Measurements from ENCODE around the gene MDC1. TPM values are rescaled to one million over a fixed set of nuclear protein-coding genes. Genes with fewer than 3 reads are reported as not detected.
A peak's percentile ranks its signal among the peaks of the same experiment; 100 is the strongest.
"Not testable (repeated sequence)": the region's sequence is repeated elsewhere in the genome, so short reads cannot be mapped to it uniquely, and the experiment has no call there.

Gene MDC1
- total RNA-seq (10 to 100 TPM; 20.7 to 26.6 (median 24.2) TPM), polyA plus RNA-seq (11.1 TPM)
- long read RNA-seq, donor 1, partial matches to known transcripts: 7 of 11 reads
- long read RNA-seq, donor 1, other reads (novel, unspliced or antisense): 3 of 11 reads
- long read RNA-seq, donor 2, partial matches to known transcripts: 1 of 2 reads
- long read RNA-seq, donor 2, other reads (novel, unspliced or antisense): 1 of 2 reads
- long read RNA-seq, donor 3, partial matches to known transcripts: 10 of 14 reads
- long read RNA-seq, donor 3, other reads (novel, unspliced or antisense): 2 of 14 reads
- long read RNA-seq, donor 4, partial matches to known transcripts: 1 of 2 reads
- long read RNA-seq, donor 4, other reads (novel, unspliced or antisense): 1 of 2 reads

GRCh38 chr6:30717129-30717844 is at the start of gene MDC1:
Gene MDC1 (minus strand): TSS chr6:30717281. CDS start chr6:30715175, 2,106 bp downstream.
- Histone ChIP-seq H3K9me3 (ENCODE audit: control insufficient read depth, low read length) (no peaks in the 10 kb centered on the region), H3K4me3 (ENCODE audit: low read length) (peak within 1 kb of the TSS; percentile 91), H3K27ac (ENCODE audit: low read length) (peak within 1 kb of the TSS; percentile 98), H3K4me1 (ENCODE audit: control insufficient read depth, insufficient read depth, low read length) (peaks cover 3% of the 10 kb centered on the region), H3K27me3 (ENCODE audit: control insufficient read depth, insufficient read depth) (no peaks in the 10 kb centered on the region)
- intact Hi-C loops (cut with DNase I): loop anchor here in 1 of 4 donors (2.0 kb wide), 1 partner anchor 22 kb away; no protein-coding TSS in a partner anchor
- DNase-seq (peak; percentile 100), ATAC-seq (peak; percentile 88 to 92)
- under 1% methylated on average over 48 of the region's 48 CpGs for WGBS

GRCh38 chr6:30766461-30767157 is 49.5 kb upstream of the MDC1 start:
- H3K27me3 ChIP-seq (ENCODE audit: control insufficient read depth, insufficient read depth): no peaks in the 10 kb centered on the region
- peaks cover 17% of the 10 kb centered on the region for H3K4me1 ChIP-seq (ENCODE audit: control insufficient read depth, insufficient read depth, low read length)
- intact Hi-C loops (cut with DNase I): no loop called here
- peak overlapping the region; percentile 32 for H3K27ac ChIP-seq (ENCODE audit: low read length)
- ATAC-seq: peak; percentile 44 to 51
- DNase-seq: peak; percentile 46 to 77 (median 71)
- no peak overlapping the region for H3K4me3 ChIP-seq (ENCODE audit: low read length)
- no peaks in the 10 kb centered on the region for H3K9me3 ChIP-seq (ENCODE audit: control insufficient read depth, low read length)
- 77% methylated on average over 6 of the region's 6 CpGs for WGBS

- 65% methylated on average over 1 of the region's 1 CpG for WGBS
- DNase-seq; H3K27ac ChIP-seq (ENCODE audit: low read length); H3K27me3 ChIP-seq (ENCODE audit: control insufficient read depth, insufficient read depth); intact Hi-C loops (cut with DNase I); H3K9me3 ChIP-seq (ENCODE audit: control insufficient read depth, low read length); H3K4me3 ChIP-seq (ENCODE audit: low read length); ATAC-seq: not testable (repeated sequence)
- peaks cover 17% of the 10 kb centered on the region for H3K4me1 ChIP-seq (ENCODE audit: control insufficient read depth, insufficient read depth, low read length)
These were observed 48.4 kb upstream of the MDC1 start for GRCh38 chr6:30765495-30765894.

GRCh38 chr6:30764490-30765043 is 47.5 kb upstream of the MDC1 start:
- DNase-seq; H3K27me3 ChIP-seq (ENCODE audit: control insufficient read depth, insufficient read depth); intact Hi-C loops (cut with DNase I); H3K9me3 ChIP-seq (ENCODE audit: control insufficient read depth, low read length); H3K27ac ChIP-seq (ENCODE audit: low read length); H3K4me3 ChIP-seq (ENCODE audit: low read length); ATAC-seq: not testable (repeated sequence)
- H3K4me1 ChIP-seq (ENCODE audit: control insufficient read depth, insufficient read depth, low read length): peaks cover 21% of the 10 kb centered on the region
- WGBS: 52% methylated on average over 13 of the region's 13 CpGs

- intact Hi-C loops (cut with DNase I): no loop called here
- WGBS: 47% methylated on average over 8 of the region's 8 CpGs
- Histone ChIP-seq H3K27me3 (ENCODE audit: control insufficient read depth, insufficient read depth) (no peaks in the 10 kb centered on the region), H3K9me3 (ENCODE audit: control insufficient read depth, low read length) (no peaks in the 10 kb centered on the region), H3K27ac (ENCODE audit: low read length) (peak overlapping the region; percentile 74), H3K4me1 (ENCODE audit: control insufficient read depth, insufficient read depth, low read length) (peaks cover 17% of the 10 kb centered on the region), H3K4me3 (ENCODE audit: low read length) (no peak overlapping the region)
- DNase-seq (no peak), ATAC-seq (peak; percentile 77 to 86)
These were observed 46.8 kb upstream of the MDC1 start for GRCh38 chr6:30763618-30764489.

GRCh38 chr6:30763155-30763617 is 46.1 kb upstream of the MDC1 start:
- intact Hi-C loops (cut with DNase I): no loop called here
- no peak overlapping the region for H3K4me3 ChIP-seq (ENCODE audit: low read length)
- H3K27ac ChIP-seq (ENCODE audit: low read length): no peak overlapping the region
- no peak for DNase-seq
- H3K4me1 ChIP-seq (ENCODE audit: control insufficient read depth, insufficient read depth, low read length): peaks cover 17% of the 10 kb centered on the region
- H3K9me3 ChIP-seq (ENCODE audit: control insufficient read depth, low read length): no peaks in the 10 kb centered on the region
- WGBS: 94% methylated on average over 1 of the region's 1 CpG
- ATAC-seq: no peak
- no peaks in the 10 kb centered on the region for H3K27me3 ChIP-seq (ENCODE audit: control insufficient read depth, insufficient read depth)

GRCh38 chr6:30761791-30762429 is 44.8 kb upstream of the MDC1 start:
- 96% methylated on average over 4 of the region's 4 CpGs for WGBS
- Histone ChIP-seq H3K4me1 (ENCODE audit: control insufficient read depth, insufficient read depth, low read length) (peaks cover 17% of the 10 kb centered on the region), H3K9me3 (ENCODE audit: control insufficient read depth, low read length) (no peaks in the 10 kb centered on the region), H3K4me3 (ENCODE audit: low read length) (no peak overlapping the region), H3K27ac (ENCODE audit: low read length) (no peak overlapping the region), H3K27me3 (ENCODE audit: control insufficient read depth, insufficient read depth) (no peaks in the 10 kb centered on the region)
- intact Hi-C loops (cut with DNase I): no loop called here
- no peak for ATAC-seq
- no peak for DNase-seq

- intact Hi-C loops (cut with DNase I): no loop called here
These were observed 43.5 kb upstream of the MDC1 start for GRCh38 chr6:30760549-30760948.

GRCh38 chr6:30759575-30760239 is 42.6 kb upstream of the MDC1 start:
- no peak for ATAC-seq
- WGBS: 88% methylated on average over 10 of the region's 10 CpGs
- H3K4me1 ChIP-seq (ENCODE audit: control insufficient read depth, insufficient read depth, low read length): peaks cover 9% of the 10 kb centered on the region

More at GRCh38 chr6:30760549-30760948, 43.5 kb upstream of the MDC1 start:
- no peaks in the 10 kb centered on the region for H3K27me3 ChIP-seq (ENCODE audit: control insufficient read depth, insufficient read depth)
- ATAC-seq (no peak), DNase-seq (peak in 1 of 3 donors; percentile 6)
- H3K4me3 ChIP-seq (ENCODE audit: low read length): no peak overlapping the region
- H3K4me1 ChIP-seq (ENCODE audit: control insufficient read depth, insufficient read depth, low read length): peaks cover 9% of the 10 kb centered on the region
- WGBS: 85% methylated on average over 8 of the region's 8 CpGs
- H3K27ac ChIP-seq (ENCODE audit: low read length): no peak overlapping the region
- H3K9me3 ChIP-seq (ENCODE audit: control insufficient read depth, low read length): no peaks in the 10 kb centered on the region

More at GRCh38 chr6:30759575-30760239, 42.6 kb upstream of the MDC1 start:
- Histone ChIP-seq H3K4me3 (ENCODE audit: low read length) (no peak overlapping the region), H3K27ac (ENCODE audit: low read length) (no peak overlapping the region), H3K9me3 (ENCODE audit: control insufficient read depth, low read length) (no peaks in the 10 kb centered on the region), H3K27me3 (ENCODE audit: control insufficient read depth, insufficient read depth) (no peaks in the 10 kb centered on the region)
- peak in 1 of 3 donors; percentile 14 for DNase-seq
- intact Hi-C loops (cut with DNase I): no loop called here
